HCT116 (cell line): ENCODE data around the gene TPRG1. TPM values are rescaled to one million over a fixed set of nuclear protein-coding genes. Genes with fewer than 3 reads are reported as not detected.

ENCODE experiments used
- ATAC-seq: fragments of 200-7000 bp; cut with Tn5 transposase; 2 replicates; pipeline ENCODE4 v1.9.1; 2020; ENCODE audit warnings: mild to moderate bottlenecking, moderate library complexity
- BruUV-seq: library from RNA; stranded (reverse); fragments of 400-500 nt; replicated peaks from 2 replicates; lab custom pipeline; 2021; lab: Mats Ljungman, UMichigan
- CTCF ChIA-PET: fragments of 300-600 bp; sonication (Branson Sonifier 250); formaldehyde crosslinking; loops from one replicate; lab custom pipeline; 2021; ENCODE audit warnings: antibody characterized with exemption; lab: Charles Lee
- POLR2A ChIA-PET: fragments of 300-600, 350-600 bp; sonication (Branson Sonifier 250); formaldehyde crosslinking; loops from one replicate; lab custom pipeline; 2021; ENCODE audit warnings: antibody characterized with exemption; lab: Charles Lee
- RAD21 ChIA-PET, 2 experiments: fragments of 300-600 bp; sonication (Branson Sonifier 250); formaldehyde crosslinking; loops; one replicate each; lab custom pipeline; 2023; ENCODE audit warnings: low total read pairs in 2 of 2; ENCODE audit not compliant: uncharacterized antibody in 2 of 2, unreplicated experiment in 2 of 2, low non-redundant PET in 1 of 2; lab: Charles Lee
- DNase-seq: peaks from one replicate; pipeline ENCODE4 v3.0.0-alpha.2; 2010; ENCODE audit warnings: low read depth, low spot score
- H2AFZ ChIP-seq: fragments of 200-600 bp; shearing (Covaris generic), sonication (generic); 2 replicates; pipeline ENCODE4 v1.6.1; 2017; ENCODE audit warnings: low read depth, mixed run types, mixed read lengths, antibody characterized with exemption, low read length; ENCODE audit not compliant: poor library complexity, severe bottlenecking
- H3K27ac ChIP-seq: 2 replicates; pipeline ENCODE4 v1.5.1; 2012; ENCODE audit warnings: low read depth, low read length
- H3K27me3 ChIP-seq: fragments of 200-600 bp; sonication (generic); 2 replicates; pipeline ENCODE4 v1.6.1; 2016; ENCODE audit warnings: mixed run types, low read length, mixed read lengths; ENCODE audit not compliant: insufficient read depth
- H3K36me3 ChIP-seq, 2 experiments: fragments of 200-500 bp in 1 of 2; fragments of 200-600 bp in 1 of 2; sonication (Bioruptor generic) in 1 of 2; sonication (generic) in 1 of 2; 2 replicates each; pipeline versions ENCODE4 v1.5.1 to v1.6.1; 2014 to 2016; ENCODE audit warnings: low read length in 2 of 2, inconsistent platforms in 1 of 2, mixed read lengths in 1 of 2, mixed run types in 1 of 2; ENCODE audit not compliant: insufficient read depth in 2 of 2, control insufficient read depth in 1 of 2
- H3K4me1 ChIP-seq, 2 experiments: fragments of 200-600 bp in 1 of 2; sonication (generic) in 1 of 2; 2 replicates each; pipeline versions ENCODE4 v1.5.1 to v1.6.1; 2012 to 2017; ENCODE audit warnings: low read length in 2 of 2, inconsistent platforms in 1 of 2, mild to moderate bottlenecking in 1 of 2, mixed read lengths in 1 of 2, mixed run types in 1 of 2, moderate library complexity in 1 of 2; ENCODE audit not compliant: insufficient read depth in 2 of 2, control insufficient read depth in 1 of 2
- H3K4me2 ChIP-seq: fragments of 200-600 bp; sonication (generic); 2 replicates; pipeline ENCODE4 v1.6.1; 2017; ENCODE audit warnings: mixed run types, low read length, mixed read lengths
- H3K4me3 ChIP-seq, 2 experiments: fragments of 200-600 bp in 1 of 2; sonication (generic) in 1 of 2; replicated peaks in 1 of 2; 2 replicates each; pipeline ENCODE4 v1.5.1; 2011 to 2016; ENCODE audit warnings: low read length in 2 of 2, control low read depth in 1 of 2, low read depth in 1 of 2, mild to moderate bottlenecking in 1 of 2, mixed read lengths in 1 of 2, mixed run types in 1 of 2
- H3K79me2 ChIP-seq: fragments of 200-600 bp; sonication (generic); 2 replicates; pipeline ENCODE4 v1.6.1; 2017; ENCODE audit warnings: mild to moderate bottlenecking, mixed run types, low read length, moderate library complexity, mixed read lengths; ENCODE audit not compliant: insufficient read depth
- H3K9ac ChIP-seq: fragments of 200-600 bp; sonication (generic); 2 replicates; pipeline ENCODE4 v1.6.1; 2016; ENCODE audit warnings: low read length, mixed read lengths
- H3K9me2 ChIP-seq: fragments of 200-600 bp; sonication (generic), shearing (Covaris generic); 2 replicates; pipeline ENCODE4 v1.6.1; 2017; ENCODE audit warnings: mixed run types, mild to moderate bottlenecking, moderate library complexity; ENCODE audit not compliant: insufficient read depth
- H3K9me3 ChIP-seq, 2 experiments: fragments of 200-500 bp in 1 of 2; fragments of 200-600 bp in 1 of 2; sonication (Bioruptor generic) in 1 of 2; sonication (generic) in 1 of 2; 2 replicates each; pipeline ENCODE4 v1.6.1; 2014 to 2017; ENCODE audit warnings: low read length in 2 of 2, mixed read lengths in 2 of 2, inconsistent platforms in 1 of 2, low read depth in 1 of 2, mild to moderate bottlenecking in 1 of 2, mixed run types in 1 of 2, moderate library complexity in 1 of 2; ENCODE audit not compliant: control insufficient read depth in 1 of 2, insufficient read depth in 1 of 2
- H4K20me1 ChIP-seq: fragments of 200-600 bp; sonication (generic), shearing (Covaris generic); 2 replicates; pipeline ENCODE4 v1.6.1; 2017; ENCODE audit warnings: mixed run types, mild to moderate bottlenecking, moderate library complexity; ENCODE audit not compliant: insufficient read depth
- ATF3 ChIP-seq: IDR thresholded peaks from 2 replicates; pipeline ENCODE4 v1.6.1; 2012
- CEBPB ChIP-seq: IDR thresholded peaks from 2 replicates; pipeline ENCODE4 v1.6.1; 2012; ENCODE audit warnings: low read depth
- CTCF ChIP-seq, 3 experiments: fragments of 200-600 bp in 1 of 3; sonication (generic) in 1 of 3; IDR thresholded peaks in 2 of 3; conservative IDR thresholded peaks in 1 of 3; 2 replicates each; pipeline ENCODE4 v1.5.1; 2012 to 2017; ENCODE audit warnings: low read depth in 2 of 3, low read length in 2 of 3, antibody characterized with exemption in 1 of 3, borderline replicate concordance in 1 of 3, control low read depth in 1 of 3, mild to moderate bottlenecking in 1 of 3, mixed read lengths in 1 of 3, mixed run types in 1 of 3, moderate library complexity in 1 of 3; ENCODE audit not compliant: insufficient read depth in 1 of 3
- EGR1 ChIP-seq: IDR thresholded peaks from 2 replicates; pipeline ENCODE4 v1.6.1; 2012; ENCODE audit warnings: low read depth
- ELF1 ChIP-seq: IDR thresholded peaks from 2 replicates; pipeline ENCODE4 v1.6.1; 2012; ENCODE audit warnings: low read depth, borderline replicate concordance
- EZH2 ChIP-seq: fragments of 200-600 bp; sonication (generic); IDR thresholded peaks from 2 replicates; pipeline ENCODE4 v1.6.1; 2017; ENCODE audit warnings: antibody characterized with exemption, mixed run types
- EZH2phosphoT487 ChIP-seq: fragments of 200-600 bp; IDR thresholded peaks from 2 replicates; pipeline ENCODE4 v1.6.1; 2018; ENCODE audit warnings: antibody characterized with exemption, borderline replicate concordance
- FOSL1 ChIP-seq: IDR thresholded peaks from 2 replicates; pipeline ENCODE4 v1.6.1; 2012; ENCODE audit warnings: low read depth
- JUND ChIP-seq: IDR thresholded peaks from 2 replicates; pipeline ENCODE4 v1.6.1; 2012
- POLR2A ChIP-seq: IDR thresholded peaks from 2 replicates; pipeline ENCODE4 v1.7.0; 2011; ENCODE audit warnings: borderline replicate concordance; ENCODE audit not compliant: insufficient read depth, insufficient read length; ENCODE audit errors: extremely low read depth
- POLR2AphosphoS5 ChIP-seq: IDR thresholded peaks from 2 replicates; pipeline ENCODE4 v1.6.1; 2011; ENCODE audit warnings: mild to moderate bottlenecking, low read depth, low read length, moderate library complexity
- RAD21 ChIP-seq: IDR thresholded peaks from 2 replicates; pipeline ENCODE4 v1.6.1; 2012; ENCODE audit warnings: low read depth, mild to moderate bottlenecking
- SIN3A ChIP-seq: IDR thresholded peaks from 2 replicates; pipeline ENCODE4 v1.6.1; 2012; ENCODE audit warnings: low read depth
- SP1 ChIP-seq: IDR thresholded peaks from 2 replicates; pipeline ENCODE4 v1.6.1; 2012; ENCODE audit warnings: low read depth
- TCF7L2 ChIP-seq: IDR thresholded peaks from 2 replicates; pipeline ENCODE4 v1.7.0; 2011; ENCODE audit warnings: borderline replicate concordance, inconsistent platforms; ENCODE audit not compliant: insufficient read depth, insufficient read length; ENCODE audit errors: extremely low read depth
- ZFX ChIP-seq: fragments of 450-650 bp; IDR thresholded peaks from 2 replicates; pipeline ENCODE4 v1.6.1; 2017
- ZNF274 ChIP-seq: fragments of 200-500 bp; sonication (Bioruptor generic); IDR thresholded peaks from 2 replicates; pipeline ENCODE4 v1.6.1; 2014; ENCODE audit warnings: mild to moderate bottlenecking, low read depth, low read length, inconsistent platforms
- intact Hi-C: fragments of 100-400 bp; cut with micrococcal nuclease; formaldehyde crosslinking; loops from 2 replicates; pipeline ENCODE4 v1.10.0; 2022
- total RNA-seq: library from RNA; stranded (reverse); gene quantifications from one replicate; pipeline ENCODE4 v1.2.1, GENCODE V29; 2021; ENCODE audit not compliant: unreplicated experiment
- TF ChIP-seq, protein P1 (sequence below): IDR thresholded peaks from 2 replicates; pipeline ENCODE4 v1.6.1; 2012

The TPRG1 gene
- total RNA-seq, 1 experiment from 2014 or later = 2.8 TPM

- Histone ChIP-seq H3K9me3 (no peaks in the 10 kb centered on the region), H3K4me2 (no peak overlapping the region), H4K20me1 (no peaks in the 10 kb centered on the region), H3K27me3 (no peaks in the 10 kb centered on the region; the same call in 1 of the 2 replicates), H3K9me2 (no peaks in the 10 kb centered on the region), H3K4me1 (no peaks in the 10 kb centered on the region; a peak in 1 of 4 replicates), H3K27ac (no peak overlapping the region), H3K79me2 (no peaks in the 10 kb centered on the region), H3K9ac (no peak overlapping the region), H3K4me3 (no peak overlapping the region), H3K36me3 (no peaks in the 10 kb centered on the region), H2AFZ (no peak overlapping the region)
- POLR2A ChIA-PET = no interaction called here
- no peak for TF ChIP-seq ZFX
- DNase-seq (no peak), ATAC-seq (no peak)
- intact Hi-C loops = no loop called here
- BruUV-seq = no TSS peak
- RAD21 ChIA-PET = no interaction called here
- CTCF ChIA-PET = interaction anchor here (1.2 kb wide), 1 partner anchor 9 kb away, joined by 5 read pairs; no protein-coding TSS in a partner anchor
These were observed 110.4 kb downstream of the TPRG1 start for GRCh38 chr3:189282189-189282588.

- RAD21 ChIA-PET = no interaction called here
- Histone ChIP-seq H3K4me3 (no peak overlapping the region), H3K27ac (no peak overlapping the region), H3K9me2 (no peaks in the 10 kb centered on the region), H3K4me2 (no peak overlapping the region), H3K9ac (no peak overlapping the region), H2AFZ (no peak overlapping the region), H3K27me3 (no peaks in the 10 kb centered on the region; the same call in 1 of the 2 replicates), H3K9me3 (no peaks in the 10 kb centered on the region), H4K20me1 (no peaks in the 10 kb centered on the region), H3K79me2 (no peaks in the 10 kb centered on the region), H3K36me3 (no peaks in the 10 kb centered on the region), H3K4me1 (no peaks in the 10 kb centered on the region)
- CTCF ChIA-PET = no interaction called here
- no TSS peak for BruUV-seq
- intact Hi-C loops = no loop called here
- ATAC-seq (no peak), DNase-seq (no peak)
- TF ChIP-seq EGR1 (no peak), SP1 (no peak), TCF7L2 (no peak), RAD21 (no peak), EZH2 (no peak), CTCF (IDR thresholded peaks at IDR 0.05 in 2 of 3, conservative IDR thresholded peaks at IDR 0.05 in 1 of 3; ENCODE audit: borderline replicate concordance in 1 of 3, insufficient read depth in 1 of 3, low read depth in 2 of 3, low read length in 2 of 3) (no peak), EZH2phosphoT487 (no peak), FOSL1 (no peak), ATF3 (no peak), ZNF274 (no peak), POLR2A (no peak), SIN3A (no peak), JUND (no peak), ELF1 (no peak), POLR2AphosphoS5 (no peak), CEBPB (no peak)
- TF ChIP-seq, protein P1, sequence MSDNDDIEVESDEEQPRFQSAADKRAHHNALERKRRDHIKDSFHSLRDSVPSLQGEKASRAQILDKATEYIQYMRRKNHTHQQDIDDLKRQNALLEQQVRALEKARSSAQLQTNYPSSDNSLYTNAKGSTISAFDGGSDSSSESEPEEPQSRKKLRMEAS = no peak
- POLR2A ChIA-PET = no interaction called here
These were observed 111.0 kb downstream of the TPRG1 start for GRCh38 chr3:189282741-189283140.
